ENCODE data around the gene PTPA. TPM values are rescaled to one million over a fixed set of nuclear protein-coding genes. Genes with fewer than 3 reads are reported as not detected.

Gene PTPA
- total and polyA plus RNA-seq, 2 donors (not counting 3 experiments of a cell fraction or from before 2014, with no cell fraction given) = 97.7 to 121 TPM

GRCh38 chr9:129107651-129108050 lies 3.6 kb upstream of the PTPA start:
- no peaks in the 10 kb centered on the region for H3K9me1 ChIP-seq (replicated peaks; ENCODE audit: control insufficient read depth, extremely low read depth, insufficient read depth, low read length)
- FAIRE-seq (no peak), DNase-seq (ENCODE audit: low read depth, low spot score) (no peak)
- POLR2A ChIA-PET = no interaction called here
- H3K36me3 ChIP-seq (ENCODE audit: control insufficient read depth in 2 of 2, extremely low read depth in 1 of 2, insufficient read depth in 2 of 2, low read length in 2 of 2) = peaks cover 3% of the 10 kb centered on the region in 2 experiments
- H3K4me1 ChIP-seq (ENCODE audit: control insufficient read depth, extremely low read depth, insufficient read depth, low read length) = peaks cover 10% of the 10 kb centered on the region
- H3K79me2 ChIP-seq (ENCODE audit: control insufficient read depth, insufficient read depth, low read length) = peaks cover 12% of the 10 kb centered on the region
- no peak overlapping the region for H3K9ac ChIP-seq (replicated peaks; ENCODE audit: extremely low read depth, insufficient read depth, low read length)
- dilution Hi-C loops (cut with MboI; ENCODE audit: extremely low pct_ligation_motif_present, low sequenced_read_pairs) = no loop called here
- H2AFZ ChIP-seq (ENCODE audit: low read depth, low read length) = no peak overlapping the region
- no TSS peak for BruUV-seq (replicated peaks)
- no peaks in the 10 kb centered on the region for H4K20me1 ChIP-seq (replicated peaks; ENCODE audit: control insufficient read depth, extremely low read depth, insufficient read depth, low read length)
- CTCF ChIA-PET = no interaction called here
- H3K9me3 ChIP-seq (replicated peaks; ENCODE audit: control insufficient read depth, insufficient read depth, low read length) = no peaks in the 10 kb centered on the region
- no peak overlapping the region for H3K27ac ChIP-seq (ENCODE audit: insufficient read depth, low read depth, low read length)
- intact Hi-C loops (cut with micrococcal nuclease) = no loop called here
- no peak overlapping the region for H3K4me3 ChIP-seq (replicated peaks in 1 of 3; ENCODE audit: insufficient read depth in 1 of 3, low read depth in 1 of 3, low read length in 3 of 3)
- H3K4me2 ChIP-seq (ENCODE audit: insufficient read depth, low read length) = no peak overlapping the region
- H3K27me3 ChIP-seq (ENCODE audit: control insufficient read depth in 2 of 2, insufficient read depth in 2 of 2, low read length in 2 of 2) = no peaks in the 10 kb centered on the region
- no peak for TF ChIP-seq MYC (IDR thresholded peaks at IDR 0.05; ENCODE audit: low read depth, low read length)
- no peak for TF ChIP-seq EZH2 (IDR thresholded peaks at IDR 0.05; ENCODE audit: borderline replicate concordance, low read depth, low read length, severe bottlenecking)
- TF ChIP-seq POLR2AphosphoS5 (IDR thresholded peaks at IDR 0.05; ENCODE audit: insufficient read depth, low read depth, low read length) = no peak
- no peak for TF ChIP-seq MAX (IDR thresholded peaks at IDR 0.05; ENCODE audit: insufficient read depth, insufficient read length)
- no peak for TF ChIP-seq GATA2 (IDR thresholded peaks at IDR 0.05; ENCODE audit: insufficient read depth, insufficient read length, low read depth, low read length)
- TF ChIP-seq FOS (IDR thresholded peaks at IDR 0.05; ENCODE audit: borderline replicate concordance, insufficient read depth, low read length) = no peak

GRCh38 chr9:129108083-129108804 lies 3.0 kb upstream of the PTPA start:
- H3K9ac ChIP-seq (replicated peaks; ENCODE audit: extremely low read depth, insufficient read depth, low read length) = no peak overlapping the region
- H3K9me1 ChIP-seq (replicated peaks; ENCODE audit: control insufficient read depth, extremely low read depth, insufficient read depth, low read length) = no peaks in the 10 kb centered on the region
- no TSS peak for BruUV-seq (replicated peaks)
- H3K4me3 ChIP-seq (replicated peaks in 1 of 3; ENCODE audit: insufficient read depth in 1 of 3, low read depth in 1 of 3, low read length in 3 of 3) = no peak overlapping the region
- peaks cover 10% of the 10 kb centered on the region for H3K4me1 ChIP-seq (ENCODE audit: control insufficient read depth, extremely low read depth, insufficient read depth, low read length)
- DNase-seq (ENCODE audit: low read depth, low spot score) (no peak), FAIRE-seq (no peak)
- CTCF ChIA-PET = no interaction called here
- no peaks in the 10 kb centered on the region for H3K27me3 ChIP-seq (ENCODE audit: control insufficient read depth in 2 of 2, insufficient read depth in 2 of 2, low read length in 2 of 2)
- H3K79me2 ChIP-seq (ENCODE audit: control insufficient read depth, insufficient read depth, low read length) = peaks cover 15% of the 10 kb centered on the region
- H2AFZ ChIP-seq (ENCODE audit: low read depth, low read length) = no peak overlapping the region
- dilution Hi-C loops (cut with MboI; ENCODE audit: extremely low pct_ligation_motif_present, low sequenced_read_pairs) = no loop called here
- intact Hi-C loops (cut with micrococcal nuclease) = no loop called here
- peaks cover 3% of the 10 kb centered on the region in 2 experiments for H3K36me3 ChIP-seq (ENCODE audit: control insufficient read depth in 2 of 2, extremely low read depth in 1 of 2, insufficient read depth in 2 of 2, low read length in 2 of 2)
- TF ChIP-seq MYC (IDR thresholded peaks at IDR 0.05; ENCODE audit: low read depth, low read length) = no peak
- TF ChIP-seq MAX (IDR thresholded peaks at IDR 0.05; ENCODE audit: insufficient read depth, insufficient read length) = no peak
- TF ChIP-seq EZH2 (IDR thresholded peaks at IDR 0.05; ENCODE audit: borderline replicate concordance, low read depth, low read length, severe bottlenecking) = no peak
- no peak for TF ChIP-seq POLR2AphosphoS5 (IDR thresholded peaks at IDR 0.05; ENCODE audit: insufficient read depth, low read depth, low read length)
- TF ChIP-seq CTCF (IDR thresholded peaks at IDR 0.05; ENCODE audit: extremely low read depth in 1 of 2, insufficient read depth in 1 of 2, low read depth in 1 of 2, low read length in 2 of 2) = no peak
- no peak for TF ChIP-seq POLR2A (IDR thresholded peaks at IDR 0.05; ENCODE audit: low read depth, low read length)
- no peak for TF ChIP-seq GATA2 (IDR thresholded peaks at IDR 0.05; ENCODE audit: insufficient read depth, insufficient read length, low read depth, low read length)
- no peak overlapping the region for H3K27ac ChIP-seq (ENCODE audit: insufficient read depth, low read depth, low read length)
- H3K4me2 ChIP-seq (ENCODE audit: insufficient read depth, low read length) = no peak overlapping the region
- H3K9me3 ChIP-seq (replicated peaks; ENCODE audit: control insufficient read depth, insufficient read depth, low read length) = no peaks in the 10 kb centered on the region
- POLR2A ChIA-PET = no interaction called here
- H4K20me1 ChIP-seq (replicated peaks; ENCODE audit: control insufficient read depth, extremely low read depth, insufficient read depth, low read length) = no peaks in the 10 kb centered on the region

Data from endothelial cell of umbilical vein (primary cell).